ENCODE results near the gene NUP210. TPM values are rescaled to one million over a fixed set of nuclear protein-coding genes. Genes with fewer than 3 reads are reported as not detected.

NUP210 gene
- total and polyA plus RNA-seq, 3 donors from 2014 or later, result 26.2 to 44.0 (median 37.4) TPM

- H3K9me3 ChIP-seq, result no peaks in the 10 kb centered on the region
- TF ChIP-seq, protein P1, sequence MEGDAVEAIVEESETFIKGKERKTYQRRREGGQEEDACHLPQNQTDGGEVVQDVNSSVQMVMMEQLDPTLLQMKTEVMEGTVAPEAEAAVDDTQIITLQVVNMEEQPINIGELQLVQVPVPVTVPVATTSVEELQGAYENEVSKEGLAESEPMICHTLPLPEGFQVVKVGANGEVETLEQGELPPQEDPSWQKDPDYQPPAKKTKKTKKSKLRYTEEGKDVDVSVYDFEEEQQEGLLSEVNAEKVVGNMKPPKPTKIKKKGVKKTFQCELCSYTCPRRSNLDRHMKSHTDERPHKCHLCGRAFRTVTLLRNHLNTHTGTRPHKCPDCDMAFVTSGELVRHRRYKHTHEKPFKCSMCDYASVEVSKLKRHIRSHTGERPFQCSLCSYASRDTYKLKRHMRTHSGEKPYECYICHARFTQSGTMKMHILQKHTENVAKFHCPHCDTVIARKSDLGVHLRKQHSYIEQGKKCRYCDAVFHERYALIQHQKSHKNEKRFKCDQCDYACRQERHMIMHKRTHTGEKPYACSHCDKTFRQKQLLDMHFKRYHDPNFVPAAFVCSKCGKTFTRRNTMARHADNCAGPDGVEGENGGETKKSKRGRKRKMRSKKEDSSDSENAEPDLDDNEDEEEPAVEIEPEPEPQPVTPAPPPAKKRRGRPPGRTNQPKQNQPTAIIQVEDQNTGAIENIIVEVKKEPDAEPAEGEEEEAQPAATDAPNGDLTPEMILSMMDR (IDR thresholded peaks at IDR 0.05), result no peak
- no peak for TF ChIP-seq POLR2A (IDR thresholded peaks at IDR 0.05)
- no peaks in the 10 kb centered on the region for H3K36me3 ChIP-seq (ENCODE audit: low read depth, missing control alignments)
- intact Hi-C loops (cut with DNase I; ENCODE audit: low total_unique reads), result no loop called here
- DNase-seq, result no peak
- no peaks in the 10 kb centered on the region for H3K4me1 ChIP-seq
- H3K4me3 ChIP-seq, result no peak overlapping the region
- H3K27ac ChIP-seq, result no peak overlapping the region
- 89 to 94% methylated on average over 12 of the region's 12 CpGs for WGBS, 2 donors
- no peaks in the 10 kb centered on the region for H3K27me3 ChIP-seq
Measured at GRCh38 chr3:13427662-13428603, 7.8 kb upstream of the NUP210 start.

- H3K4me3 ChIP-seq, result no peak overlapping the region
- intact Hi-C loops (cut with DNase I; ENCODE audit: low total_unique reads), result no loop called here
- H3K36me3 ChIP-seq (ENCODE audit: low read depth, missing control alignments), result no peaks in the 10 kb centered on the region
- 98 to 100% methylated on average over 1 of the region's 1 CpG for WGBS, 2 donors
- no peaks in the 10 kb centered on the region for H3K4me1 ChIP-seq
- no peaks in the 10 kb centered on the region for H3K27me3 ChIP-seq
- TF ChIP-seq, protein P1 (IDR thresholded peaks at IDR 0.05), result no peak
- no peak for TF ChIP-seq POLR2A (IDR thresholded peaks at IDR 0.05)
- DNase-seq, result no peak
- H3K27ac ChIP-seq, result no peak overlapping the region
- no peaks in the 10 kb centered on the region for H3K9me3 ChIP-seq
Measured at GRCh38 chr3:13426591-13426990, 6.5 kb upstream of the NUP210 start.

- intact Hi-C loops (cut with DNase I; ENCODE audit: low total_unique reads), result no loop called here
Measured at GRCh38 chr3:13425689-13426088, 5.6 kb upstream of the NUP210 start.

GRCh38 chr3:13424865-13425617, 4.9 kb upstream of the NUP210 start:
- no peaks in the 10 kb centered on the region for H3K9me3 ChIP-seq
- H3K27me3 ChIP-seq, result no peaks in the 10 kb centered on the region
- TF ChIP-seq, protein P1 (IDR thresholded peaks at IDR 0.05), result no peak
- H3K4me3 ChIP-seq, result no peak overlapping the region
- H3K36me3 ChIP-seq (ENCODE audit: low read depth, missing control alignments), result no peaks in the 10 kb centered on the region
- WGBS, 2 donors, result 77 to 88% methylated on average over 4 of the region's 4 CpGs
- H3K4me1 ChIP-seq, result no peaks in the 10 kb centered on the region
- H3K27ac ChIP-seq, result no peak overlapping the region
- no peak for DNase-seq
- intact Hi-C loops (cut with DNase I; ENCODE audit: low total_unique reads), result no loop called here

More at GRCh38 chr3:13425689-13426088, 5.6 kb upstream of the NUP210 start:
- no peaks in the 10 kb centered on the region for H3K36me3 ChIP-seq (ENCODE audit: low read depth, missing control alignments)
- H3K4me1 ChIP-seq, result no peaks in the 10 kb centered on the region
- H3K27ac ChIP-seq, result no peak overlapping the region
- no peak overlapping the region for H3K4me3 ChIP-seq
- H3K27me3 ChIP-seq, result no peaks in the 10 kb centered on the region
- no peaks in the 10 kb centered on the region for H3K9me3 ChIP-seq
- TF ChIP-seq, protein P1 (IDR thresholded peaks at IDR 0.05), result no peak
- TF ChIP-seq POLR2A (IDR thresholded peaks at IDR 0.05), result no peak
- no peak for DNase-seq
- 77 to 89% methylated on average over 2 of the region's 2 CpGs for WGBS, 2 donors

All from testis (tissue), 3 donors.